GM12892 (cell line): ENCODE data around the gene ARHGEF33.

ENCODE experiments used
- POLR2A ChIP-seq: IDR thresholded peaks from 2 replicates; pipeline ENCODE4 v1.6.1; 2011; ENCODE audit warnings: low read depth, low read length, control low read depth
- TAF1 ChIP-seq: IDR thresholded peaks from 2 replicates; pipeline ENCODE4 v1.6.1; 2011; ENCODE audit warnings: low read depth, mild to moderate bottlenecking, control low read depth, low read length, borderline replicate concordance

GRCh38 chr2:38966006-38966405 lies 76.3 kb downstream of the ARHGEF33 start:
- TF ChIP-seq POLR2A (no peak), TAF1 (no peak)
